ENCODE results near the gene H6PD. TPM values are rescaled to one million over a fixed set of nuclear protein-coding genes. Genes with fewer than 3 reads are reported as not detected.
A peak's percentile ranks its signal among the peaks of the same experiment; 100 is the strongest.

H6PD gene
- total and polyA plus RNA-seq, 4 experiments from 2014 or later: 5.5 to 18.8 (median 15.7) TPM

- Histone ChIP-seq H3K27ac (ENCODE audit: low read depth, low read length) (no peak overlapping the region), H3K36me3 (ENCODE audit: insufficient read depth, low read length) (no peaks in the 10 kb centered on the region), H3K4me3 (ENCODE audit: low read length in 2 of 2) (no peak overlapping the region), H3K4me1 (ENCODE audit: insufficient read depth, low read length) (no peaks in the 10 kb centered on the region), H3K9me3 (ENCODE audit: control insufficient read depth in 1 of 2, low read length in 2 of 2) (no peaks in the 10 kb centered on the region), H3K27me3 (ENCODE audit: insufficient read depth, low read length) (no peaks in the 10 kb centered on the region)
- DNase-seq: no peak
- intact Hi-C loops (cut with micrococcal nuclease): no loop called here
- Mint-ChIP-seq H3K36me3 (no peaks in the 10 kb centered on the region), H3K4me1 (peaks cover 0 to 7% (median 3%) of the 10 kb centered on the region in 4 donors), H3K27ac (no peak overlapping the region), H3K9me3 (no peaks in the 10 kb centered on the region), H3K27me3 (peaks cover 0 to 2% of the 10 kb centered on the region in 2 donors), H3K4me3 (peak overlapping the region in 1 of 8 donors; percentile 41)
- ChIA-PET POLR2A (ENCODE audit: partially characterized antibody) (no interaction called here), CTCF (ENCODE audit: partially characterized antibody) (no interaction called here)
These were observed 6.0 kb upstream of the H6PD start for GRCh38 chr1:9228609-9229008.

DNA sequence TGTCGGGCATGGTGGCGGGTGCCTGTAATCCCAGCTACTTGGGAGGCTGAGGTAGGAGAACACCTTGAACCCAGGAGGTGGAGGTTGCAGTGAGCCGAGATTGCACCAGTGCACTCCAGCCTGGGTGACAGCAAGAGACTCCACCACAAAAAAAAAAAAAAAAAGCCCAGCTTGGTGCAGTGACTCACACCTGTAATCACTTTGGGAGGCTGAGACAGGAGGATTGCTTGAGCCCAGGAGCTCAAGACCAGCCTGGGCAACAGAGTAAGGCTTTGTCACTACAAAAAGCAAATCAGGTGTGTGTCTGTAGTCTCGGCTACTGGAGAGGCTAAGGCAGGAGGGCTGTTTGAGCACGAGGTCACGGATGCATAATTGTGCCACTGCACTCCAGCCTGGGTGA lies 5.0 kb upstream of the H6PD start:
- Histone ChIP-seq H3K4me3 (ENCODE audit: low read length in 2 of 2) (no peak overlapping the region), H3K27ac (ENCODE audit: low read depth, low read length) (no peak overlapping the region), H3K4me1 (ENCODE audit: insufficient read depth, low read length) (peaks cover 4% of the 10 kb centered on the region), H3K36me3 (ENCODE audit: insufficient read depth, low read length) (no peaks in the 10 kb centered on the region), H3K9me3 (ENCODE audit: control insufficient read depth in 1 of 2, low read length in 2 of 2) (no peaks in the 10 kb centered on the region), H3K27me3 (ENCODE audit: insufficient read depth, low read length) (no peaks in the 10 kb centered on the region)
- DNase-seq: no peak
- intact Hi-C loops (cut with micrococcal nuclease): no loop called here
- Mint-ChIP-seq H3K27me3 (peaks cover 0 to 2% of the 10 kb centered on the region in 2 donors), H3K27ac (peak overlapping the region in 1 of 7 donors; percentile 17), H3K36me3 (peaks cover 0 to 4% of the 10 kb centered on the region in 2 donors), H3K9me3 (no peaks in the 10 kb centered on the region), H3K4me1 (peaks cover 4 to 13% (median 7%) of the 10 kb centered on the region in 4 donors), H3K4me3 (no peak overlapping the region)
- ChIA-PET POLR2A (ENCODE audit: partially characterized antibody) (no interaction called here), CTCF (ENCODE audit: partially characterized antibody) (no interaction called here)

DNA sequence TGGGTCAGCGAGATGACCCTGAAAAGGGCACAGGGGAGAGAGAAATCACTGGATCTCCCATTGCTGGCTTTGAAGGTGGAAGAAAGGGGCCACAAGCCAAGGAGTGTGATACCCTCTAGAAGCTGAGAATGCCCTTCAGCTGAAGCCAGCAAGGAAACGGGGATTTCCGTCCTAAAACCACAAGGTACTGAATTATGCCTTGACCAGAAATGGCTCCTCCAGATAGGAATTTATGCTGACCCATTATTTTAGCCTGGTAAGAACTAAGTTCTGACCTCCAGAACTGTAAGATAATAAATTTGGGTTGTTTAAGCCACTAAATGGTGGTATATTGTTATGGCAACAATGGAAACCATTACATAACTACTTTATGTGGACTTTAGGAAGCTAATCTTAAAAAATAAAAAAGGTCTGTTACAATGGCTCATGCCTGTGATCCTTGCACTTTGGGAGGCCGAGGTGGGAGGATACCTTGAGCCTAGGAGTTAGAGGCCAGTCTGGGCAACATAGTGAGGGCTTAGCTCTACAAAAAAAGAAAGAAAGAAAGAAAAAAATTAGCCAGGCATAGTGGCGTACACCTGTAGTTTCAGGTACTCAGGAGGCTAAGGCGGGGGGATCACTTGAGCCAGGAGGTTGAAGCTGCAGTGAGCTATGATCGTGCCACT lies 3.6 kb upstream of the H6PD start:
- Histone ChIP-seq H3K27ac (ENCODE audit: low read depth, low read length) (no peak overlapping the region), H3K4me3 (ENCODE audit: low read length in 2 of 2) (no peak overlapping the region), H3K36me3 (ENCODE audit: insufficient read depth, low read length) (no peaks in the 10 kb centered on the region), H3K4me1 (ENCODE audit: insufficient read depth, low read length) (peaks cover 14% of the 10 kb centered on the region), H3K9me3 (ENCODE audit: control insufficient read depth in 1 of 2, low read length in 2 of 2) (no peaks in the 10 kb centered on the region), H3K27me3 (ENCODE audit: insufficient read depth, low read length) (no peaks in the 10 kb centered on the region)
- peaks cover 0 to 2% of the 10 kb centered on the region in 2 donors for H3K27me3 Mint-ChIP-seq
- DNase-seq: no peak
- intact Hi-C loops (cut with micrococcal nuclease): loop anchor here (5.0 kb wide), 1 partner anchor 196 kb away; no protein-coding TSS in a partner anchor
- peak overlapping the region in 3 of 7 donors; percentile 28 to 65 (median 47) for H3K27ac Mint-ChIP-seq
- H3K36me3 Mint-ChIP-seq: peaks cover 0 to 4% of the 10 kb centered on the region in 2 donors
- H3K4me1 Mint-ChIP-seq: peaks cover 6 to 19% (median 10%) of the 10 kb centered on the region in 4 donors
- ChIA-PET POLR2A (ENCODE audit: partially characterized antibody) (interaction anchor here (0.9 kb wide), 1 partner anchor 9 kb away, joined by 3 read pairs; no protein-coding TSS in a partner anchor), CTCF (ENCODE audit: partially characterized antibody) (interaction anchor here (0.5 to 1.5 kb wide), 3 partner anchors 90 to 260 kb away, joined by 3 to 5 read pairs (median 4); no protein-coding TSS in a partner anchor)
- H3K4me3 Mint-ChIP-seq: no peak overlapping the region
- no peaks in the 10 kb centered on the region for H3K9me3 Mint-ChIP-seq

DNA sequence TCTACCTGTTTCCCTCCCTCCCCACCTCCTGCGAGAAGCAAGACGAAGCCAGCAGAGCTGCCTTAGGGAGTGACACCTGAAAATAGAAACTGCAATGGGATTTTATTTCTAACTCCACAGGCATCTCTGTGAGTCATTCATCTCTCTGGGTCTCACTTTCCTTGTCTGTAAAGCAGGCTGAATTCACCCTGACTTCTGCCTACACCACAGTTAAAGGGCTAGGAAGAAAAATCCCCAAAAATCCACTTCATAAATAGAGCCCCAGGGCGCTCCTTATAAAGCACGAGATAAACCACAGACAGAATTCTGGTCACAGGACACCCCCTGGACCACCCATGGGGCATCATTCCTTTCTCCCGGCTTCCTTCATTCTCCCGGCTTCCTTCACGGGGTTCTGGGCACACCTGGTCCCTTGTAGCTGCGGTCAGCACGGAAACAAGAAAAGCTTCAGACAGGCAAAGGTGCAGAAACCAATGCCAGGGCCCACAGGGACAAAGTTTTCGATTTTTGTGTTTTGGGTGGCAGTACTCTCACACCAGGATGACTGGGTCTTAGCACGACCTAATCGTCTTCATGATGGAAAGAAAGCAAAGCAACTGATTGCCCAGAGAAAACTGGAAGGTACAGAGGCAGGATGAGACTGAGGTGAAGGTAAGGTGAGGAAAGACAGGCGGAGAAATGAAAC lies 2.8 kb upstream of the H6PD start:
- Mint-ChIP-seq H3K27ac (peak overlapping the region in 3 of 7 donors; percentile 28 to 74 (median 58)), H3K4me3 (peak overlapping the region in 5 of 8 donors; percentile 0 to 63 (median 12)), H3K9me3 (no peaks in the 10 kb centered on the region), H3K27me3 (no peaks in the 10 kb centered on the region), H3K4me1 (peaks cover 8 to 27% (median 13%) of the 10 kb centered on the region in 4 donors), H3K36me3 (peaks cover 0 to 4% of the 10 kb centered on the region in 2 donors)
- Histone ChIP-seq H3K36me3 (ENCODE audit: insufficient read depth, low read length) (no peaks in the 10 kb centered on the region), H3K27ac (ENCODE audit: low read depth, low read length) (no peak overlapping the region), H3K4me1 (ENCODE audit: insufficient read depth, low read length) (peaks cover 19% of the 10 kb centered on the region), H3K9me3 (ENCODE audit: control insufficient read depth in 1 of 2, low read length in 2 of 2) (no peaks in the 10 kb centered on the region), H3K27me3 (ENCODE audit: insufficient read depth, low read length) (no peaks in the 10 kb centered on the region), H3K4me3 (ENCODE audit: low read length in 2 of 2) (no peak overlapping the region)
- no peak for DNase-seq
- ChIA-PET CTCF (ENCODE audit: partially characterized antibody) (interaction anchor here (1.1 to 1.5 kb wide), 2 partner anchors 90 to 259 kb away, joined by 3 to 4 read pairs; no protein-coding TSS in a partner anchor), POLR2A (ENCODE audit: partially characterized antibody) (interaction anchor here (0.9 kb wide), 1 partner anchor 8 kb away, joined by 3 read pairs; no protein-coding TSS in a partner anchor)
- intact Hi-C loops (cut with micrococcal nuclease): loop anchor here (5.0 kb wide), 1 partner anchor 196 kb away; no protein-coding TSS in a partner anchor

DNA sequence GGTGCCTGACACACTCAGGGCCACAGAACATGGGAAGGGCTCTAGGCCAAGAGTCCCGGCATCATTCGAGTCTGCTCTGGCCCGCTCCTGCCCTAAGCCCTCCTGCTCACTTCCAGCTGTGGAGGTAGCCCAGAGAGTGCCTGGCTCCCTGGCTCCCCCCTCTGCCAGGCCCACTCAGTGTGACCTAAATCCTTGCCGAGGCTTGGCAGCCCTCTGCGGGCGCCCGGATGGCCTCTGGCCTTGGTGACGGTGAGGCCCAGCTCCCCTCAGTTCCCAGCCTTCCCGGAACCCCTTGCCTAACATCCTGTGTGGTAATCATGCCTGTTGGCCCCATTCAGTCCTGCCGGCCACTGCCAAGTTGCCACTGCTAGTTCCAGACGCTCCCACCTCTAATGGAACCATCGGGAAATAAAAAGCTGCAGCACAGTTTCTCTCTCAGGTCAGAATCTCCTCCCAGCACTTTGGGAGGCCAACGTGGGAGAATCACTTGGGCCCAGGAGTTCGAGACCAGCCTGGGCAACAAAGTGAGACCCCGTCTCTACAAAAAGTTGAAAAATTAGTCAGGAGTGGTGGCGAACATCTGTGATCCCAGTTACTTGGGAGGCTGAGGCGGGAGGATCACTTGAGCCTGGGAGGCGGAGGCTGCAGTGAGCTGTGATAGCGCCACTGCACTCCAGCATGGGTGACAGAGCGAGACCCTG lies 1.2 kb upstream of the H6PD start:
- Histone ChIP-seq H3K9me3 (ENCODE audit: control insufficient read depth in 1 of 2, low read length in 2 of 2) (no peaks in the 10 kb centered on the region), H3K36me3 (ENCODE audit: insufficient read depth, low read length) (no peaks in the 10 kb centered on the region), H3K4me3 (ENCODE audit: low read length in 2 of 2) (no peak overlapping the region), H3K27me3 (ENCODE audit: insufficient read depth, low read length) (no peaks in the 10 kb centered on the region), H3K4me1 (ENCODE audit: insufficient read depth, low read length) (peaks cover 22% of the 10 kb centered on the region), H3K27ac (ENCODE audit: low read depth, low read length) (no peak overlapping the region)
- Mint-ChIP-seq H3K36me3 (peaks cover 0 to 4% of the 10 kb centered on the region in 2 donors), H3K4me1 (peaks cover 15 to 38% (median 25%) of the 10 kb centered on the region in 4 donors), H3K9me3 (no peaks in the 10 kb centered on the region), H3K27ac (peak overlapping the region in 5 of 7 donors; percentile 24 to 97 (median 41)), H3K27me3 (no peaks in the 10 kb centered on the region), H3K4me3 (peak overlapping the region; percentile 26 to 98 (median 64))
- ChIA-PET CTCF (ENCODE audit: partially characterized antibody) (interaction anchor here (1.2 to 1.6 kb wide), 2 partner anchors 111 to 257 kb away, joined by 3 to 7 read pairs; no protein-coding TSS in a partner anchor), POLR2A (ENCODE audit: partially characterized antibody) (interaction anchor here (0.7 to 1.4 kb wide), 5 partner anchors 16 to 355 kb away, joined by 3 to 7 read pairs (median 4); partner anchors contain the start of gene ENO1)
- intact Hi-C loops (cut with micrococcal nuclease): loop anchor here (5.0 kb wide), 1 partner anchor 194 kb away; no protein-coding TSS in a partner anchor
- no peak for DNase-seq

GRCh38 chr1:9233942-9234222 lies 692 bp upstream of the H6PD start:
- peak overlapping the region; percentile 79 for H3K27ac ChIP-seq (ENCODE audit: low read depth, low read length)
- POLR2A ChIA-PET (ENCODE audit: partially characterized antibody): interaction anchor here (0.5 to 1.7 kb wide), 7 partner anchors 15 to 358 kb away, joined by 3 to 14 read pairs (median 4); partner anchors contain the start of genes ENO1 and GPR157
- peaks cover 0 to 4% of the 10 kb centered on the region in 2 donors for H3K36me3 Mint-ChIP-seq

More at GRCh38 chr1:9233942-9234222, 692 bp upstream of the H6PD start:
- Mint-ChIP-seq H3K9me3 (no peaks in the 10 kb centered on the region), H3K27me3 (no peaks in the 10 kb centered on the region), H3K4me1 (peaks cover 19 to 43% (median 30%) of the 10 kb centered on the region in 4 donors), H3K27ac (peak overlapping the region; percentile 93 to 99 (median 99)), H3K4me3 (peak overlapping the region; percentile 95 to 98 (median 96))
- no peaks in the 10 kb centered on the region for H3K27me3 ChIP-seq (ENCODE audit: insufficient read depth, low read length)
- peaks cover 26% of the 10 kb centered on the region for H3K4me1 ChIP-seq (ENCODE audit: insufficient read depth, low read length)
- no peaks in the 10 kb centered on the region for H3K9me3 ChIP-seq (ENCODE audit: control insufficient read depth in 1 of 2, low read length in 2 of 2)
- DNase-seq: no peak
- CTCF ChIA-PET (ENCODE audit: partially characterized antibody): interaction anchor here (1.0 to 1.6 kb wide), 3 partner anchors 56 to 257 kb away, joined by 3 to 7 read pairs (median 7); no protein-coding TSS in a partner anchor
- intact Hi-C loops (cut with micrococcal nuclease): loop anchor here (1.0 to 5.0 kb wide), 2 partner anchors 105 to 193 kb away; partner anchors contain the start of gene GPR157
- peak overlapping the region in 1 of 2 donors; percentile 70 for H3K4me3 ChIP-seq (ENCODE audit: low read length in 2 of 2)
- H3K36me3 ChIP-seq (ENCODE audit: insufficient read depth, low read length): no peaks in the 10 kb centered on the region

Data from CD4-positive, alpha-beta memory T cell (primary cell).